ENCODE measurements around the gene MED10.
"Not testable (repeated sequence)": the region's sequence is repeated elsewhere in the genome, so short reads cannot be mapped to it uniquely, and the experiment has no call there.

The MED10 gene

GRCh38 chr5:6372251-6373080 is 5.9 kb downstream of the MED10 start:
- DNase-seq (ENCODE audit: low spot score): no peak

DNA sequence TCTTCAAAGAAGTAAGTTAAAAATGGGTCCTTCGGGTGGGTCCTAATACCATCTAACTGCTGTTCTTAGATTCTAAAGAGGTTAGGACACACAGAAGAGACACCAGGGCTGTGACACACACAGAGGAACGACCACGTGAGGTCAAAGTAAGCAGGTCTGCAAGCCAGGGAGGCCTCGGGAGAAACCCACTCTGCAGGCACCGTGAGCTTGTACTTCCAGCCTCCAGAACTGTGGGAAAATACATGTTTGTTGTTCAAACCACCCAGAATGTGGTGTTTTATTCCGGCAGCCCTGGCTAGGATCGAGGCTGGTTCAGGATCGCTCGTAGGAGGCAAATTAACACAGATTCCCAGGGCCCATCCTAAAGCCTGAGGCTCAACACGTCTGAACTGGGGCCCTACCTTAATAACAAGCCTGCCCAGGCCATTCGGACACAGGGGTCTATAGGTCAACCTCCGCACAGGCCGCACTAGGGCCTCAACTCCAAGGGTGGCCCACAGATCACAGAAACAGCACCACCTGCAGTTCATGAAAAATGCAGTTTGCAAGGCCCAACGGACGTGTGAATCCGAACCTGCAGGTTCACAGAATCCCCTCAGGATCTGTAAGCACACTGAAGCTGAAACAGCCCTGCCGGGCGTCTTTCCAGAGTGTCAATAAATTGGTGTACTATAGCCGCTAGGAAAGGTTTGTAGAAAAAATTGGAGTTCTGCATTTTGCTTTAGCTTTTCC is 7.1 kb downstream of the MED10 start:
- no peak for DNase-seq (ENCODE audit: low spot score)

DNA sequence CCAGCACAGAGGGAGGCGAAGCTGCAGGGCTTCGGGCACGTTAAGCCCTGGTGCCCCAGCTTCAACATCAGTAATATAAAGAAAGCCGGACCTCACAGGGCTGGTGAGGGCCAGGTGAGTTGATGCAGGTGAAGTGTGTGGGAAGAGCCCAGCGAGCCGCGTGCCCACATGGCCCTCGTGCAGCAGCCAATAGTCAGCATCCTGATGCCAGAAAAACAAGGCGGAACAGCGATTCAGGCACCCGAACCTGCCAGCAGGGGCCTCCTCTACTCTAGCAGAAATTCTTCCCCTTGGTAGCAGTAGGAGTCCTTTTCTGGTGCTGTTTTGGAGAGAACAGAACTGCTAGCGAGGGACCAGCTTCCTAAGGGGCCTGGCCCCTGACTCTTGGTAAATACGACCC is 7.8 kb downstream of the MED10 start:
- no peak for DNase-seq (ENCODE audit: low spot score)

DNA sequence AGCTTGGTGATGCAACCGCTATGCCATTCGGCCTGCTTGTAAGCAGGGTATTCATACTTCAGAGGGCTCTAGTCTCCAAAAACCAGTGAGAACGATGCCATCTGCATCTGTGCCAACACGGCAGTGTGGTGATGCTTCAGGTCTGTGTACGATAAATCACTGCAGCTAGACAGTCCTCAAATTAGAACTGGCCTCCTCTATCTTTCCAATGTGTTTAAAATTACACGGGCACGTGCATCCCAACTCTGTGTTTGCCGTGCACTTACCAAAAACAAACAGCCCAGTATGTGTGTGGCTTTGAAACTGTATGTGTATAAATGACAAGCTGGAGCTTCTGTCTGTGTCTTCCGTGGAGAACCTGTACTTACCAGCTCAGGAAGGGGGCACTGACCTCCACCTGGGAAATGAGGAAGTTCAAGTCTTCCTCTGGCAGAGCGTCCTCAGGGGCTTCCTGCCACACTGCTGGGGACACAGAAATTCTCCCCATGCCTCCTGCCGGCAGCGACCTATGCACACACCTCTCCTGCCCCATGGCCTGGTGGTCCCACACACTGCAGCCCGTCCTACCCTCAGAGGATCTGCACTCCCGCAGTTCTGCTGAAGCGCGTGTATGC is 12.3 kb downstream of the MED10 start:
- DNase-seq (ENCODE audit: low spot score): no peak

- peak; percentile 94 for DNase-seq (ENCODE audit: low spot score)
These were observed 13.0 kb downstream of the MED10 start for GRCh38 chr5:6365142-6365976.

- DNase-seq (ENCODE audit: low spot score): not testable (repeated sequence)
These were observed 14.8 kb downstream of the MED10 start for GRCh38 chr5:6363454-6364011.

- DNase-seq (ENCODE audit: low spot score): no peak
These were observed 15.5 kb downstream of the MED10 start for GRCh38 chr5:6362846-6363245.

- DNase-seq (ENCODE audit: low spot score): no peak
These were observed 17.2 kb downstream of the MED10 start for GRCh38 chr5:6361101-6361500.

GRCh38 chr5:6360323-6361072 is 17.8 kb downstream of the MED10 start:
- no peak for DNase-seq (ENCODE audit: low spot score)

- DNase-seq (ENCODE audit: low spot score): no peak
These were observed 18.6 kb downstream of the MED10 start for GRCh38 chr5:6359555-6360322.

DNA sequence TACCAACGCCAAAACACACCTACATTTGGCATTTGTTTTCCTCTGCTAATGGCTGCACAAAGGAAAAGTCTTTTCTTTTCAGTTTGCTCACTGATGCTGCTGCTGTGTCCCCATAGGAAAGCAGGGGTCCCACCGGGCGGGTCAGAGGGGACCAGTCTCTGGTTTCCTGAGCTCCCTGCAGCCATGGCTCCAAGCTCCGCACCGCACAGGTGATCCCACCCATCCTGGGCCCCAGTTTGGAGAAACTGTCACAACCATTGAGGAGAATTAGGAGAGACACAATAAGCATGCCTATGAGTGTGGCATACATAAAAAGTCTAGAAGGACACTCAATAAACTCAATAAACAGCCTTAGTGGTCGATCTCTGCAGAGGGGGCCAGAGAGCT is 19.9 kb downstream of the MED10 start:
- no peak for DNase-seq (ENCODE audit: low spot score)

- DNase-seq (ENCODE audit: low spot score): not testable (repeated sequence)
These were observed 20.4 kb downstream of the MED10 start for GRCh38 chr5:6357817-6358433.

DNA sequence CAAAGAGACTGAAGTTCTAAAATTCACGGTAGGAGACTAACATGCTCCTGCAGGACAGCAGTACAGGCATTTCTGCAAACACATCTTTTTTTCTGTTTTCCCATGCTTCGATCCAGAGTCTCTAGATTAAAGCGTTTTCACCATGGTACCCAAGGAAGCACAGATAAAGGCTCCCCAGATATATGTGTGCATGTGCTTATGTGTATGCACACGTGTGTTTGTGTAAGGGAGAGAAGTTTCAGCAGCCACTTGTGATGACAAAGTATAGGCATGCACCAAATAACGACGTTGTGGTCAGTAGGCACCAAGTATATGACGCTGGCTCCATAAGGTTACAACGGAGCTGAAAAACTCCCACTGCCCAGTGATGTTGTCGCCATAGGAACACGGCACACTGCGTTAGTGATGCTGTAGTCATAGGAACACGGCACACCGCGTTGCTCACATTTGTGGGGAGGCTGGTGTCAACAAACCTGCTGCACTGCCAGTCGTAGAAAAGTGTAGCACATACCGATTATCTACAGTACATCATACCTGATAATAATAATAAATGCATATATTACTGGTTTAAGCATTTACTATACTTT is 21.7 kb downstream of the MED10 start:
- no peak for DNase-seq (ENCODE audit: low spot score)

DNA sequence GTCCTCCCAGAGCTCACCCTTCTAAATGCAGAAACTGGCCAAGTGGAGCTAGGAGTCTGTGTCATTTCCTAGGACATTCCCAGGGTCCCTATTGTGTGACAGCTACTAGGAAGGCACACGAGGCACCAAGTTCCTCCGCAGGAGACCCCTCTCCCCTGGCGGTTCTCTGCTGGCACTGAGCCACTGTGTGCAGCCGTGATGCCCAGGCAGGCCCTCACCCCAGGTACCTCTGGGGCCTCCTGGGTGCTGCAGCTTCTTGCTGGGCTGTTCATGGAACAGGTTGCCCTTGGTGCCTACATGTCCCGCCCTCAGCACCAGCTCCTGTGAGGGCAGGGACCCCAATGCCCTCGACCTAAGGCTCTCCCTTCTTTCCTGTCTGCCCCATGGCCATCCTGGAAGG is 23.1 kb downstream of the MED10 start:
- DNase-seq (ENCODE audit: low spot score): no peak

GRCh38 chr5:6354848-6355247 is 23.5 kb downstream of the MED10 start:
- DNase-seq (ENCODE audit: low spot score): no peak

DNA sequence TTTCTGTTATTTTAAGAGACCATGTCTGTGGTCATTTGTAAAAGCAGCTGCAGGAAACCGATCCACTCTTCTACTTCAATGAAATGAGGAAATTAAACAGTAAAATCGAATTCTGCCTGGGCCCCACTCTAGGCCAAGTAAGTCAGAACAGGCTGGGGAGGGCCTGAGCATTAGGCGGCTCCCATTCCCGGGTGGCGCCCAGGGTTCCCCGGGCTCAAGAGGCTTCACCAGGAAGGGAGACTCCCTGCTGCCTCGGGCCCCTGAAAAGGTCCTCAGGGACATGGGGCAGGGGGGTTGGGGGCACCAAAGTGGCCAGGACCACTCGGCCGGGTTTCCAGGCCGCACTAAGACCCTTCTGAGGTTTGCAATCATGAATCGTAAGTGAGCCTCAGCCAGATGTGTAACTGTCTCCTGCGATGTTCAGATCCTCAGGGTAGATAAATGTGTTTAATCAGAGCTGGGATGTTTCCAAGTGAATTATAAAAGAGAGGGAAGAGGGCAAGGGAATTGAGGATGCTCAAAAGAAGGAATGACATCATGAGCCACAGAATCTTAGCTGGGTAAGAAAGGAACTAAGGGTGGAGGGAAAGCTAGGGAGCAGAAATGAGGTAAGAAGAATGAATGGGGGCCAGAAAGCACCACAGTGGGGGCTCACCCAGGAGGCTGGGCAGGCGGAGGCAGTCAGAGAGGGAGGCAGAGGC is 24.6 kb downstream of the MED10 start:
- DNase-seq (ENCODE audit: low spot score): no peak

GRCh38 chr5:6350277-6351090 is 27.9 kb downstream of the MED10 start:
- no peak for DNase-seq (ENCODE audit: low spot score)

GRCh38 chr5:6349387-6349786 is 29.0 kb downstream of the MED10 start:
- DNase-seq (ENCODE audit: low spot score): no peak

All from AG20443 (cell line).